GM21737 (cell line): ENCODE data around the gene AVPI1.
"Not testable (repeated sequence)": the region's sequence is repeated elsewhere in the genome, so short reads cannot be mapped to it uniquely, and the experiment has no call there.

Experiments used
- ATAC-seq: cut with Tn5 transposase; IDR thresholded peaks from one replicate; pipeline ENCODE4 v1.9.1; 2021; ENCODE audit warnings: mild to moderate bottlenecking, moderate library complexity; ENCODE audit not compliant: unreplicated experiment

Gene AVPI1

DNA sequence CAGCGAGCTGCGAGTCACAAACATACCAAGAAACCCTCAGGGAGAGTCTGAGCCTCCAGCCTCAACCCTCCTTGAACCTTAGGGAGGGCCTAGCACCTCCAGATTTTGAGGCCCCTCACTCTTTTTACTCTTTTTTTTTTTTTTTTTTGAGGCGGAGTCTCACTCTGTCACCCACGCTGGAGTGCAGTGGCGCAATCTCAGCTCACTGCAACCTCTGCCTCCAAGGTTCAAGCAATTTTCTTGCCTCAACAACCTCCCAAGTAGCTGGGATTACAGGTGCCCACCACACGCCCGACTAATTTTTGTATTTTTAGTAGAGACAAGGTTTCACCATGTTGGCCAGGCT lies 2.7 kb downstream of the AVPI1 start:
- not testable (repeated sequence) for ATAC-seq

DNA sequence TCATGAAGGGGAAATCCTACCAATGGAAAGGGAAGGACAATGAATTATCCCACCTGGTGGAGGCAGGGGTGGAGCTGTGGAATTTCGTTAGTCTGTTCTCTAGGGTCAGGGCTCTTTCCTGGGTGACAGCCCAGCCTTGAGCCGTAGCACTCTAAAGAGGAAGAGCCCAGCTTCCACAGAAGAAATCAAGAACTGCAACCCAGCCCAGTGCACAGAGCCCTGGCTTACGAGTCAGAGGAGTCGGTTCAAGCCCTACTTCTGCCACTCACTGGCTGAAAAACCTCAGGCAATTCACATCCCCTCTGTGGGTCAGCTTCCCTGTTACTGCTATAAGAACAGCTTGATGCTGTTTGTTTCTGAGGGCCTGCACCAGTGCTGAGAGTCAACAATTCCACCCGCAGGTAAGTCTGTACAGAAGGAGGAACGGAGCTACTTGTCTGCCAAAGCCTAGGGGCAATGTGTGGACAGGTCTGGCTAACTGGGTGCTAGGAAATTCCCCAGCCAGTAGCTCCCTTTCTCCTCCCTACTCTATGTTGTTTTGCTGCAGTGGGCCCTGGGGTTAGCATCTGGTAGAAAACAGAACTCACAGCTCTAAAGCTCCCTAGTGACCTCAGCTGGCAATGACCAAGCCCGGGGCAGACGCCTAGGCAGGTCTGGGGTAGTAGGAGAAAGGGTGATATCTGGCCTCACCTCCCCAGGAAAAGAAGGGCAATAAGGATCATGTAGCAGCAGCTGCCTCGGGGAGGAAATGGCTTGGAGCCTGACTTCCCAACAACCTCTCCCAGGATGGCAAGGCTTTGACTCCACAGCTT lies 3.3 kb downstream of the AVPI1 start:
- ATAC-seq = no peak

DNA sequence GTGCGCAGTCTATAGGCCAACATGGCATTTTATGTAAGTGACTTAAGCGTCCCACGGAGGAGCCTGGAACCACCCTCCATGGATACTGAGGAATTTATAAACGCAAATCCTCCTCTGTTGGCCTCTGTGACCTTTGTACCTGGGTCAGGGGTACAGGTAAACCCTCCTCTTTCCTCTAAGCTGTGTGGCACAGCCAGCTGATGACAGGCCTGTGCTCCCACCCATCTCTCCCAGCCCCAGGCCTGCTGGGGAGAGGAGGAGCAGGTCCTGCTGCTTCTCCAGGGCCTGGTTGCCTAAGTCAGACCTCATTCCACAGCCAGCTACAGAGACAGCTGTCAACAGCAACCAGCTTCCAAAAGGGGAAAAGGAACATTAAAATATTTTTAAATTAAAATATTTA lies 5.0 kb downstream of the AVPI1 start:
- ATAC-seq = no peak

DNA sequence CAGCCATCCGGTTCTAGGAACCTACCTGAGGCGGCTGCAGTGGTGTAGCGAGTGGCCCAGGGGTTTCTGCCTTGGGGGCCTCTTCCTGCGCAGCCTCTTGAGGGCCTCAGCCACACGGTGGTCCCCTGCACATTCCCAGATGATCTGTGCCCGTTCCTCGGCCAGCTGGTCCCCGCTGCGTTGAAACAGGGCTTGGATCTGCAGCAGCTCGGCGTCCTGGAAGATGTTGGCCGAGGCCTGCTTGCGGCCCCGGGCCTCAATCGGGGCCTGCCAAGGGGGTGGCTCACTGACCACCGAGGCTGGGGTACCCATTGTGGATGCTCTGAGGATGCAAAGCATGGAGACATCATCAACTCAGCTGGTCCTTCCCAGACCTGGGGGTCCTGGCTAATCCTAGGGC lies 7.4 kb downstream of the AVPI1 start:
- no peak for ATAC-seq

DNA sequence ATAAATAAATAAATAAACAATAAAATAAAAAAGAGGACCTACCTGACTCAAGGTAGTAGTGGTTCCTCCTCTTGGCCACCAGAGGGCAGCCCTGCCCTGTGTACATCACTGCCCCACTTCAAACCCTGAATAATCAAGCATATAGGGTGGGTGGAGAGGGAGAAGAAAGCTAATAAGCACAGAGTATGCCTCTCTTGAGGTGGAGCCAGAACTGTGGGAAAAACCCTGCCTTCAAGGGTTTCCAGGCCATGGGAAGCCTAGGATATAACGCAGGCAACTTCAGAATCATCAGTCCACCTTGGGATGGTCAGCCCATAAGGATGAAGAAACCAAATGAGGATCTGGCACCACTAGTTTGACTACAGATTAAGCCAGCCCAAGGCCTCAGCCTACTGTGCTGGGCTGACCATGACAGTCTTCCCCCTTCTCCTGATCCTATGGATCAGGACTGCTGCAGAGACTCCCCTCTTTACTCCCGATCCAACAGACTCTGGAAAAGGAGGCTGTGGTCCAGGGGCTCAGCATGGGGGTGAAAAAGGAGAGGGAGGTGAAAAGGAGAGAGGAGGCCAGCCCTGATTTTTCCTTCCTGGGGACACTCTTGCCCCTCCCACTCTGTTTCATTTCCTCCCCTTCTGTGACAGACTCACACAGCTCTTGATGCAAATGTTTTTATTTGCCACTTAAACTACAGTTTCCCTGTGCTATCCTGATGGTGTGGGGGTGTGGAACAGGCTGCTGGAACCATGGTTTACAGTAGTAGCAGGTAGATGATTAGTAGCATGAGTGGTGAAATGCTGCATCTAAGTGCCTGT lies 10.1 kb downstream of the AVPI1 start:
- no peak for ATAC-seq

DNA sequence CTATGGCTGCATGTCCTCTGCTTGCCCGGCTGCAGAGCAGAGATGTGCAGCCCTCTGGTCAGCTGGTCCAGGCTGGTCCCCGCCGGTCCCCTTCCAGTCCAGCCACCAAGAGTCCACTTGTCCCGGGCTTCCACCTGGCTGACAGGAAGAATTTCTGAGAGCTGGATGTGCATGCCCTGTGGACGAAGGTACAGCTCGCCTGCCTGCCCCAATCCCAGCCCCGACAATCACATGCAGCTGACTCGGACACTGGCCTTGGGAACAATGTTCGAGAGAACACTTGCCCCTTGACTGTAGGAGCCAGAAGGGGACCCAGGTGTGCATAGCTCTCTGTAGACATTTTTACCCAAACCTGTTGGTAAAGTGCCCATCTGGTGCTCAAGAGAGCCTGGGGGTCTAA lies 11.8 kb downstream of the AVPI1 start:
- ATAC-seq = no peak

DNA sequence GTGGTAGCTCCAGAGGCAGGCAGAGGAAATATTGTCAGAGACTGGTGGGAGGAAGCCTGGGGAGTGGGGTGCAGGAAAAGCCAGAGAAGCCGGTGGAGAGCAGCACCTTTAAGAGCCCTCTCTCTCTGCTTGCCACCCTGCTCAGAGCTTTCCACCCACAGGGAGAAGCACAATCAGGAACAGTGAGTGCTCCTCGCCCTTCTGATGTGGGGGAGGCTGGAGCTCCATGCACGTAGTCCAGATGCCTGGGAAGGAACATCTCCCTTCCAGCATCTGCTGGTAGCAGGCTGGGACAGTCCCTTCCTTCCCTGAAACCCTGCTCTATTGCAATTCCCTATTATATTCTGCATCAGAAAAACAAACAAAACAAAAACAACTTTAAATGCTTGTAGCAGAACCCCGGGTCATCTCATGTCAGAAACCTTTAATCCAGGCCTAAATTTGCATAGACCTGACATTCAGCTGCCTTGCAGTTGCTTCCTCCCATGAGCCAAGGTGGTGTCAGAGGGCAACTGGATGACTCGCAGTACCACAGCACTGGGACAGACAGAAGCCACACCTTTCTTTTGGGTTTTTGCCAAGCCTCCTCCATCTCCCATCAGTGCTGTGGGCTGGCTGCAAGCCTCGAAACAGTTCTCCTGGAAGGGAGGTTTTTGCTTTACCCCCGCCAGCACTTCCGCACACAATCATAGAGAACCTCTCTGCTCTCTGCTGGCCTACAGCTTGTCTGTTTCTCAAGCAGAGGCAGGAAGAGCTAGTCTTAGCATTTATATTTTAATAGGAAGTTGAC lies 13.1 kb downstream of the AVPI1 start:
- no peak for ATAC-seq

DNA sequence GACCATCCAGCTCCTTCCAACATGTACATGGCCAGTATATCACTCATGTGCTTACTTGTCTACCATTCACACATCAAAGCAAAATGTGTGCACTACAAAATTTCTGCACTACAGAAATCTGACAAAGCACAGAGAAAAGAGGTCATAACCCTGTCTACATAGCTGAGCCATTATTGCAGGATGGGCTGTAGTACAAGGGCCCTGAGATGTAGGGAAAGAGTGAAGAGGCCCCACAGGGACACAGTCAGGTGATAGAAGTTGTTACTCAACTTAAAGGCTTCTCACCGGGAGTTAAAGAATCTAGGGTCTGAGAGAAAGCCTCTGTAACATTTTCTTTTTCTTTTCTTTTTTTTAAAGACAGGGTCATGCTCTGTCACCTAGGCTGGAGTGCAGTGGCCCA lies 17.5 kb downstream of the AVPI1 start:
- ATAC-seq = no peak

DNA sequence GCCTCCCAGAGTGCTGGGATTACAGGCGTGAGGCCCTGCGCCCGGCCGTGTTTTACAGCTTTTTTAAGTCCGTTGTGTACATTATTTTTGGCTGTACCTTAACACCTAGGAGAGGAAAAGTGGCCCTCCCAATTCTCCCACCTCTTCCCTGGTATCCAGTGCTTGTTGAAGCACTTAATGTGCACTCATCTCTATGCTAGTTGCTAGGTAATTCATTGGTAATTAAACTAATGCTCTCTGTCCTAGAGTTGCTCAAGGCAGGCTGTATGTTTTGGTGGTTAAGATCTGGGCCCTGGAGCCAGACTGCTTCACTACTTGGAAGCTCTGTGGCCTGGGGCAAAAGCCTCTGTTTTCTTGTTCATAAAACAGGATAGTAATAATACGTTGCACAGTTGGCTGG lies 19.6 kb downstream of the AVPI1 start:
- no peak for ATAC-seq

DNA sequence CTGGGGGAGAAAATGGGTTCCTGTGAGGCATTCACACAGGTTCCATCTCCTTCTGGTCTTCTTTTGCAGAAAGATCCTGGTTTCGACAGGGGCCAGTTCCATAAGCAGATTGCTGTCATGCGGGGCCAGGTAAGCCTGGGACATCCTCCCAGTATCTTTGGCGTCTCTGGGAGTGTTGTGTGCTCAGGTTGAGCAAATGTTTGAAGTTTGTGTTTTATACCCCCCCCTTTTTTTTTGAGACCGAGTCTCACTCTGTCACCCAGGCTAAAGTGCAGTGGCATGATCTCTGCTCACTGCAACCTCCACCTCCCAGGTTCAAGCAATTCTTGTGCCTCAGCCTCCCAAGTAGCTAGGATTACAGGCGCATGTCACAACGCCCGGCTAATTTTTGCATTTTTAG lies 20.0 kb downstream of the AVPI1 start:
- no peak for ATAC-seq

DNA sequence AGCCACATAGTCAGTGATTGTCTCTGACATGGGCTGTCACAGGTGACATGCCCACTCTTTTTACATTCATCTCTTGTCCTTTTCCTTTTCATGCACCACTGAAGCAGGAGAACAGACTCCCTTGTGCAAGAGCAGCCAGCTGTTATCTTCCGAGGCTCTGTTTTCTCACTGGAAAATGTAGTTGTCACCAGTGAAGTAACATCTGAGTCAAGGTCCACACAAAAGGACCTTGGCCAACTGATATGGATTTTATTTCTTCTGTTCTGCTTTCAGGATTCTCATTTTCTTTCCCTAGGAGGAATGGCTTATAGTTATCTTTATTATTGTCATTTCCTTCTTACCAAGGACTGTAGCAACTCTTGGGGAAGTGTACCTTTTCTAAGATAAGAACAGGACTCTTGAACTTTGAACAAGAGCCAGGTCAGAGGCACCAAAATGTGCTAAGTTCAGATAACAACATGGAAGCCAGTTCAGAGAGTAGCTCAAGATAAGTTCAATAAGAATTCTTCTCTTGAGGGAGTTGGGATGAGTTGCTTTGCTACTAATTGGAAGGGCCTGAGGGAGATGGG lies 22.7 kb downstream of the AVPI1 start:
- no peak for ATAC-seq

DNA sequence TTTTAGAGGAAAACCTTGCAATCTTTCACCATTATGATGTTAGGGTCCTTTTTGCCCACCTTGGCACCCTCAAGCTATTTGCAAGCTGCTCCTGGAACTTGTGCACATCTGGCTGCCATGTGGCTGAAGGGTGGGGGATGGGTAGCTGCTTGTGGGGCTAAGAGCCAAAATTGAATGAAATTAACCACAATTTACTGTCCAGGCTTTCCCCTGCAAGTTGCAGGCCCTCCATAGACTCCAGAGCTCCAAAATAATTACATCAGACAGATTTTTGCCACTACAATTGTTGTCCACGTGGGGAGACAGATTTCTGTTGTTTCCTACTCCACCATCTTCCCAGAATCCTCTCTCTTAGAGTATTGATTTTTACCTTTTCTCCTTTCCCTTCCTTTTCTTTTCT lies 27.5 kb downstream of the AVPI1 start:
- no peak for ATAC-seq

DNA sequence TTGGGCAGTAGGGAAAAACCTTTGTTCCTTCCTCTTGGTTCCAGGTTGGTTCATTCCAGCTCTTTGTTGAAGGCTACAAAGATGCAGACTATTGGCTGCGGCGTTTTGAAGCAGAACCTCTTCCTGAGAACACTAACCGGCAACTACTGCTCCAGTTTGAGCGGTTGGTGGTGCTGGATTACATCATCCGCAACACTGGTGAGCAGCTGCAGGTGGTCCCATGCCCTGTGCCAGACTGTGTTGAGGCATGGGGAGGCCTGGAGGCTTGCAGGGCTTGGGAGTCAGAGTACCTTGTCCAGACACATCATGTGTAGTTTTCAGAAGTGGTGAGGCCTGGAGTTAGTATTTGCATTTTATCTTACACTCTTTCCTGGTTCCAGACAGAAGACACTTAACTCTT lies 30.3 kb downstream of the AVPI1 start:
- no peak for ATAC-seq

DNA sequence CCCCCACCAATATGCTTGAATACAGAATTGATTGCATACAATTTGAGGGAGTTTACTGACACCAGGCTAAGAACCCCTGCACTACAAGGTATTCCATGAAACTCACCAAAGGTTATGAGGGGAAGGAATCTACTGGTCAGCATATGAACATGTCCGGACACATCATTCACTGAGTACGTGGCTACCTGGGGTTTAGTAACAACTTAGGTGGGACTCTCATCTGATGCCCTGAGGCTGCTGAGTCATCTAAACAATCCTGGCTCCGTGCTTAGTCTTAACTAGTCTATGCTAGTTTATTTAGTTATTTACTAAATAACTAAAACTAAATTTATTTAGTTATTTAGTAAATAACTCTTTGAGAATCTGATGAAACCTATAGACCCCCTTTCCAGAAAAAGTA lies 35.3 kb downstream of the AVPI1 start:
- no peak for ATAC-seq

DNA sequence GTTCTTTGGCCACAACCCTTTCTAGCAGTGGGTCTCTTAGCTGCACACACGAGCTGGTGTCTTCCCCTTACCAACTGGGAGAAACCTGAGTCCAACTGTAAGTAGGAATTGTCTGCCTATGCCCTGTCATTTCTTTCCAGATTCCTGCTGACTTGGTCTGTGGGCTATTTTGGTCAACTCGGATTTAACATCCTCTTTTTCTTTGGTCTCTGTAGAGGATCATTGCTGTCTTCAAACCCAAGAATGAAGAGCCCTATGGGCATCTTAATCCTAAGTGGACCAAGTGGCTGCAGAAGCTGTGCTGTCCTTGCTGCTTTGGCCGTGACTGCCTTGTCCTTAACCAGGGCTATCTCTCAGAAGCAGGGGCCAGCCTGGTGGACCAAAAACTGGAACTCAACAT lies 36.3 kb downstream of the AVPI1 start:
- ATAC-seq = no peak

DNA sequence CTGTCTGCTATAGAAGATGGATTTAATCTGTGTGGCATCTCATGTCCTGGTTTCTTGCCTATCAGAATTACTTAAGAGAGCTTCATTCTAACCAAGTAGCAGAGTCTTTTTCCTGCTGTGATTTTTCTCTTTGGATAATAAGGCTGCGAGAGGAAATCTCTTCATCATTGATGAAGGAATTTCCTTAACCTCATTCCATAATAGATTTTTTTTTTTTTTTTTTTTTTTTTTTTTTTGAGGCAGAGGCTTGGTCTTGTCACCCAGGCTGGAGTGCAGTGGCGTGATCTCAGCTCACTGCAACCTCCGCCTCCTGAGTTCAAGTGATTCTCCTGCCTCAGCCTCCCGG lies 37.7 kb downstream of the AVPI1 start:
- ATAC-seq = not testable (repeated sequence)

DNA sequence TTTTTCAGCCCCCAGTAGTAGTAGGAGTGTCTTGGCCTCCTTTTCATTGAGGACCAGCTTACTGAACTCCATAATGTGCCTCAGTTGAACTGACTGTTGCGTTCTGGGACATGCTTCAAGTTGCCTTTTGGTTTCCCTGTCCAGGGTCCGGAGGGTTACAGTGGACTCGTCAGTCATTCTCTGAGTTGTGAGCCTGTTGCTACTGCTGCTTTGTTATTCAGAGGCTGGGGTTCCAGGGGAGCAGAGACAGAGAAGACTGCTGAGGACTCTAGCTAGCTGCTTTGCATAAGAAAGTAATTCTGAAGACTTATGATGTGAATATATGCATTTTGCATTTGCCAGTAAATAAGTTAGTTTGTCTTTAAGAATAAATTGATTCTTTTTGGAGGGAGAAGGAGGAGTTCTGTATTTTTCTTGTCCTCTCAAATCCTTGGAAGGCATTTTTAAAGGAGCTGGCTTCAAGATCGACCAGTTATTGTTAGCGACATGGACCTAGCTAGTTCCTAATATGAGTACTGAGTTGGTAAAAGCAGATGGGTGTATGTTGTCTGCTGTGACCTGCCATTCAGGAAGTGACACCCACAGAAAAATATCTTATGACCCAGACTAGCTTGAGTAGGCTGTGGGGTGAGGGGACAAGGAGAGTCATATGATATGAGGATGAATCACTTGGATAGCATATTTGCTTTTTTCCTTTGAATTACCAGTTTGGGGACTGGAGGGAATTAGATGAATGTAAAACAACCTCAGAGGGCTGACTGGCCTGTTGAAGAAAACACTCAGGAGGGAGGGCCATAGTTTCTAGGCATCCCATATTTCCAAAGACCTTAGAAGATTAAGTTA lies 38.3 kb downstream of the AVPI1 start:
- ATAC-seq = peak; percentile 74

DNA sequence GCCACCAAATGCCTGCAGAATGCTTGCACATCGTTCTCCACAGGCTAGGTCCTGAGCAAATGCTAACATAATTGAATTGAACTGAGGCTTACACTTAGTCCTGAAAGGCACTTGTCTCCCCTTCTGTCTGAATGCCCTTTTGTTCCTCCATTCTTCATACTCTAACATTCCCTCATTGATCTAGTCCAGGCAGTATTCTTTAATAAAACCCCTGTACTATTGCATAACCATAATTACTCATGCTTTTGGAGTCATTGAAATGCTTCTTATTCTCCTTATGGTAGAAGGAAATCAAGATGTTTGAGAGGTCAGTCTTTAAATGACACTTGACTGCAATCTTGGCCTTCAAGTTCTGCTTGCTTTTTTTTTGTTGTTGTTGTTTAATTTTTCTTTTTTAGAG lies 39.5 kb downstream of the AVPI1 start:
- ATAC-seq = no peak

DNA sequence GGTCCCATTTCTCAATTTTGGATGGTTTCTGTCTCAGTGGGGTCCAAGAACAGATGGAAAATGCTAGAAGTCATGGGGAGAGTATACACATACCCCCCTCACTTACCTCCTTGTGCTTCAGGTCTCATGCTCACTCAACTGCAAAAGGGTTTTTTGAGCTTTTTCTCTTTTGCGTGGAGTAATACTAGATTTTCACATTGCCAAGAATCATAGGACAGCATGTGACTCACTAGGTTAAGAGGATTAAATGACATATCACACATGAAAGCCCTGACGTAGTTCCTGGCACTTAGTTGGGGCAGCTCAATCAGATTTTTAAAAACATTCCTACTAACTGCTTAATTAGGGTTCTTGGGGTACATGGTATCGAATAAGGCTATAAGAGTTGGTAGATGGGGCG lies 42.1 kb downstream of the AVPI1 start:
- no peak for ATAC-seq

DNA sequence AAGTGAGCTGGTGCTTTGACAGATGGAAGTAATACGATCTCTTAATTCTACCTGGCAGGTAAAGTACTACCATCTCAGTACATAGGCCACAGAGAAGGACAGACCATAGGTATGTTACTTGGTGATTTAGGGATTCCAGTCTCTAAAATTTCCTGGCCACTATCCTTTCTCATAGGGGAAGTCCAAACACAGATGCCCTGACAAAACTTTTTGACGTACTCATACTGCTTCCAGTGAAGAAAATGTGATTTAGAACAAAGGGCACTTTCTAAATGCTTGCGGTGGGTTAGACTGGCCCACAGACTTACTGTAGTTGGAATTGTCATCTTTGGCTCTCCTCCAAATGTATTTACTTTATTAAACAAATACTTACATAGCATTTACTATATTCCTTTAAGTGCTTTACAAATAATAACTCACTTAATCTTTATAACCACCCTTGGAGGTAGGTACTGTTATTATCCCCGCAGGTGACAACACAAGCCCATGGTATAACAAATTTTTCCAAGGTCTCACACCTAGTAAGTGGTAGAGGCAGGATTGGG lies 43.5 kb downstream of the AVPI1 start:
- ATAC-seq = no peak
